Activated CD8-positive, alpha-beta T cell treated with anti-CD3 and anti-CD28 coated beads for 36 hours (primary cell): ENCODE measurements around the gene SRC. TPM values are rescaled to one million over a fixed set of nuclear protein-coding genes. Genes with fewer than 3 reads are reported as not detected.

Experiments
- ATAC-seq: fragments of 200-7000 bp; cut with Tn5 transposase; one replicate; pipeline ENCODE4 v1.10.0; 2021; ENCODE audit warnings: mild to moderate bottlenecking, moderate library complexity
- CTCF ChIA-PET: fragments of 350-600 bp; sonication (Branson Sonifier 250); formaldehyde crosslinking; loops from one replicate; lab custom pipeline; 2021; ENCODE audit warnings: antibody characterized with exemption; lab: Charles Lee
- POLR2A ChIA-PET: fragments of 350-600 bp; sonication (Branson Sonifier 250); formaldehyde crosslinking; loops from one replicate; lab custom pipeline; 2021; ENCODE audit warnings: antibody characterized with exemption; lab: Charles Lee
- DNase-seq: peaks from one replicate; pipeline ENCODE4 v3.0.0-alpha.2; 2020
- H3K27ac Mint-ChIP-seq: one replicate; pipeline ENCODE4 v1.8.0; 2021; ENCODE audit warnings: mild to moderate bottlenecking, mixed read lengths
- H3K27me3 Mint-ChIP-seq: one replicate; pipeline ENCODE4 v1.8.0; 2021; ENCODE audit warnings: mixed read lengths
- H3K36me3 Mint-ChIP-seq: one replicate; pipeline ENCODE4 v1.8.0; 2021; ENCODE audit warnings: low read depth, mixed read lengths
- H3K4me1 Mint-ChIP-seq: one replicate; pipeline ENCODE4 v1.8.0; 2021; ENCODE audit warnings: low read depth, mixed read lengths
- H3K4me3 Mint-ChIP-seq: one replicate; pipeline ENCODE4 v1.8.0; 2021; ENCODE audit warnings: mild to moderate bottlenecking, moderate library complexity, mixed read lengths
- H3K9me3 Mint-ChIP-seq: one replicate; pipeline ENCODE4 v1.8.0; 2021; ENCODE audit warnings: mixed read lengths
- CTCF ChIP-seq: fragments of 200-600 bp; IDR thresholded peaks from one replicate; pipeline ENCODE4 v1.8.0; 2022; ENCODE audit warnings: antibody characterized with exemption, mild to moderate bottlenecking
- intact Hi-C: fragments of 100-400 bp; cut with micrococcal nuclease; formaldehyde crosslinking; loops from one replicate; pipeline ENCODE4 v1.10.0; 2022
- total RNA-seq, 2 experiments: library from RNA; stranded (reverse); gene quantifications; one replicate each; pipeline ENCODE4 v1.2.3, GENCODE V29; 2021

The SRC gene
- total RNA-seq, 2 experiments from 2014 or later = 0.88 to 2.4 TPM

- intact Hi-C loops = no loop called here
- ATAC-seq (no peak), DNase-seq (no peak)
- Mint-ChIP-seq H3K4me3 (no peak overlapping the region), H3K9me3 (no peaks in the 10 kb centered on the region), H3K36me3 (no peaks in the 10 kb centered on the region), H3K27me3 (no peaks in the 10 kb centered on the region), H3K4me1 (no peaks in the 10 kb centered on the region), H3K27ac (no peak overlapping the region)
- no peak for TF ChIP-seq CTCF
- POLR2A ChIA-PET = no interaction called here
- CTCF ChIA-PET = no interaction called here
These were observed 89.7 kb downstream of the SRC start for GRCh38 chr20:37435607-37436006.

GRCh38 chr20:37436527-37437186 is 90.7 kb downstream of the SRC start:
- POLR2A ChIA-PET = interaction anchor here (0.7 kb wide), 1 partner anchor 71 kb away, joined by 3 read pairs; no protein-coding TSS in a partner anchor
- H3K9me3 Mint-ChIP-seq = no peaks in the 10 kb centered on the region
- DNase-seq (no peak), ATAC-seq (no peak)
- no peak overlapping the region for H3K27ac Mint-ChIP-seq
- no peaks in the 10 kb centered on the region for H3K27me3 Mint-ChIP-seq
- H3K4me1 Mint-ChIP-seq = no peaks in the 10 kb centered on the region
- H3K4me3 Mint-ChIP-seq = no peak overlapping the region
- CTCF ChIA-PET = no interaction called here
- no peaks in the 10 kb centered on the region for H3K36me3 Mint-ChIP-seq
- intact Hi-C loops = no loop called here
- TF ChIP-seq CTCF = no peak

GRCh38 chr20:37437676-37438075 is 91.7 kb downstream of the SRC start:
- ATAC-seq (no peak), DNase-seq (no peak)
- no peaks in the 10 kb centered on the region for H3K4me1 Mint-ChIP-seq
- ChIA-PET POLR2A (no interaction called here), CTCF (no interaction called here)
- no peaks in the 10 kb centered on the region for H3K9me3 Mint-ChIP-seq
- TF ChIP-seq CTCF = no peak
- intact Hi-C loops = no loop called here
- H3K4me3 Mint-ChIP-seq = no peak overlapping the region
- H3K27ac Mint-ChIP-seq = no peak overlapping the region
- no peaks in the 10 kb centered on the region for H3K27me3 Mint-ChIP-seq
- no peaks in the 10 kb centered on the region for H3K36me3 Mint-ChIP-seq

GRCh38 chr20:37438464-37439222 is 92.7 kb downstream of the SRC start:
- ChIA-PET CTCF (no interaction called here), POLR2A (no interaction called here)
- Mint-ChIP-seq H3K9me3 (no peaks in the 10 kb centered on the region), H3K27me3 (no peaks in the 10 kb centered on the region), H3K4me3 (no peak overlapping the region), H3K36me3 (no peaks in the 10 kb centered on the region), H3K4me1 (no peaks in the 10 kb centered on the region), H3K27ac (no peak overlapping the region)
- ATAC-seq = no peak
- TF ChIP-seq CTCF = no peak
- intact Hi-C loops = no loop called here
- no peak for DNase-seq

- no peak for TF ChIP-seq CTCF
- intact Hi-C loops = no loop called here
- no peak overlapping the region for H3K4me3 Mint-ChIP-seq
- DNase-seq = no peak
- no peaks in the 10 kb centered on the region for H3K36me3 Mint-ChIP-seq
- no peaks in the 10 kb centered on the region for H3K9me3 Mint-ChIP-seq
- H3K27ac Mint-ChIP-seq = no peak overlapping the region
- ATAC-seq = no peak
- H3K27me3 Mint-ChIP-seq = no peaks in the 10 kb centered on the region
- ChIA-PET POLR2A (no interaction called here), CTCF (no interaction called here)
- H3K4me1 Mint-ChIP-seq = no peaks in the 10 kb centered on the region
These were observed 93.4 kb downstream of the SRC start for GRCh38 chr20:37439223-37439933.
